IMR-90 (cell line): Measurements from ENCODE around the gene ENDOD1. TPM values are rescaled to one million over a fixed set of nuclear protein-coding genes. Genes with fewer than 3 reads are reported as not detected.

ENCODE experiments used
- ATAC-seq: fragments of 200-7000 bp; cut with Tn5 transposase; 2 replicates; pipeline ENCODE4 v1.9.1; 2020; ENCODE audit warnings: low read depth, mild to moderate bottlenecking, moderate library complexity
- BruUV-seq: library from RNA; stranded (reverse); fragments of 400-500 nt; replicated peaks from 2 replicates; lab custom pipeline; 2021; lab: Mats Ljungman, UMichigan
- CTCF ChIA-PET: fragments of 300-600 bp; formaldehyde crosslinking; extraction: SDS; loops from one replicate; lab custom pipeline; 2021; ENCODE audit warnings: antibody characterized with exemption; lab: Yijun Ruan, JAX
- POLR2A ChIA-PET: fragments of 300-600 bp; sonication (Branson Sonifier 250); formaldehyde crosslinking; loops from one replicate; lab custom pipeline; 2022; ENCODE audit warnings: antibody characterized with exemption; ENCODE audit not compliant: unreplicated experiment; lab: Charles Lee
- DNase-seq: peaks from one replicate; pipeline ENCODE4 v3.0.0; 2013
- H2AFZ ChIP-seq: replicated peaks from 2 replicates; pipeline ENCODE3; 2013; ENCODE audit warnings: low read length, mild to moderate bottlenecking; ENCODE audit not compliant: poor library complexity
- H2AK5ac ChIP-seq: 2 replicates; pipeline ENCODE4 v1.6.1; 2013; ENCODE audit warnings: low read depth, low read length, inconsistent platforms
- H2AK9ac ChIP-seq: replicated peaks from 2 replicates; pipeline ENCODE3; 2013; ENCODE audit warnings: mild to moderate bottlenecking, low read depth, low read length, moderate library complexity; ENCODE audit not compliant: poor library complexity
- H2BK120ac ChIP-seq: 2 replicates; pipeline ENCODE4 v1.6.1; 2013; ENCODE audit warnings: low read depth, low read length, inconsistent platforms
- H2BK15ac ChIP-seq: 3 replicates; pipeline ENCODE4 v1.6.1; 2013; ENCODE audit warnings: low read depth, low read length, inconsistent platforms
- H2BK20ac ChIP-seq: 2 replicates; pipeline ENCODE4 v1.6.1; 2013; ENCODE audit warnings: low read depth, mild to moderate bottlenecking, inconsistent platforms, low read length, moderate library complexity
- H2BK5ac ChIP-seq: 2 replicates; pipeline ENCODE4 v1.6.1; 2013; ENCODE audit warnings: mild to moderate bottlenecking, low read depth, low read length, inconsistent platforms; ENCODE audit not compliant: poor library complexity, severe bottlenecking
- H3K14ac ChIP-seq: replicated peaks from 2 replicates; pipeline ENCODE4 v1.6.1; 2013; ENCODE audit warnings: low read depth, low read length, inconsistent platforms
- H3K18ac ChIP-seq: 2 replicates; pipeline ENCODE4 v1.6.1; 2013; ENCODE audit warnings: low read depth, low read length, control low read depth
- H3K23ac ChIP-seq: 2 replicates; pipeline ENCODE4 v1.6.1; 2013; ENCODE audit warnings: low read depth, low read length, inconsistent platforms
- H3K27ac ChIP-seq: 2 replicates; pipeline ENCODE4 v1.5.1; 2013; ENCODE audit warnings: mild to moderate bottlenecking, control low read depth, low read length; ENCODE audit not compliant: insufficient read depth
- H3K27me3 ChIP-seq: 2 replicates; pipeline ENCODE4 v1.6.1; 2013; ENCODE audit warnings: low read length; ENCODE audit not compliant: control insufficient read depth, insufficient read depth
- H3K36me3 ChIP-seq: 2 replicates; pipeline ENCODE4 v1.6.1; 2013; ENCODE audit warnings: low read length, mixed read lengths; ENCODE audit not compliant: control insufficient read depth, insufficient read depth
- H3K4ac ChIP-seq: 2 replicates; pipeline ENCODE4 v1.6.1; 2013; ENCODE audit warnings: low read depth, low read length, inconsistent platforms
- H3K4me1 ChIP-seq: 2 replicates; pipeline ENCODE4 v1.6.1; 2013; ENCODE audit warnings: low read length, mixed read lengths; ENCODE audit not compliant: control insufficient read depth, insufficient read depth
- H3K4me2 ChIP-seq: 2 replicates; pipeline ENCODE4 v1.6.1; 2013; ENCODE audit warnings: low read depth, mild to moderate bottlenecking, control low read depth, low read length, moderate library complexity
- H3K4me3 ChIP-seq: 2 replicates; pipeline ENCODE4 v1.5.1; 2013; ENCODE audit warnings: low read depth, mild to moderate bottlenecking, control low read depth, low read length, moderate library complexity; ENCODE audit not compliant: insufficient read depth
- H3K56ac ChIP-seq: 2 replicates; pipeline ENCODE4 v1.6.1; 2013; ENCODE audit warnings: low read length, inconsistent platforms; ENCODE audit not compliant: insufficient read depth; ENCODE audit errors: extremely low read depth
- H3K79me1 ChIP-seq, 2 experiments: 2 replicates each; pipeline ENCODE4 v1.6.1; 2013; ENCODE audit warnings: low read length in 2 of 2, inconsistent platforms in 1 of 2, low read depth in 1 of 2
- H3K9ac ChIP-seq: 2 replicates; pipeline ENCODE4 v1.6.1; 2013; ENCODE audit warnings: low read depth, low read length, control low read depth
- H3K9me1 ChIP-seq: 2 replicates; pipeline ENCODE4 v1.6.1; 2013; ENCODE audit warnings: low read length, inconsistent platforms; ENCODE audit not compliant: insufficient read depth
- H3K9me3 ChIP-seq: 2 replicates; pipeline ENCODE4 v1.6.1; 2013; ENCODE audit warnings: low read length; ENCODE audit not compliant: control insufficient read depth, insufficient read depth
- H4K20me1 ChIP-seq: 2 replicates; pipeline ENCODE4 v1.6.1; 2013; ENCODE audit warnings: low read length, inconsistent platforms; ENCODE audit not compliant: insufficient read depth
- H4K5ac ChIP-seq: 2 replicates; pipeline ENCODE4 v1.6.1; 2013; ENCODE audit warnings: mild to moderate bottlenecking, low read depth, low read length, control low read depth
- H4K8ac ChIP-seq, 2 experiments: 2 replicates each; pipeline ENCODE4 v1.6.1; 2013; ENCODE audit warnings: low read depth in 2 of 2, low read length in 2 of 2, control low read depth in 1 of 2, inconsistent platforms in 1 of 2
- H4K91ac ChIP-seq: 2 replicates; pipeline ENCODE4 v1.6.1; 2013; ENCODE audit warnings: low read depth, low read length, inconsistent platforms; ENCODE audit not compliant: insufficient read depth
- ELK1 ChIP-seq: fragments of 150-350 bp; IDR thresholded peaks from 2 replicates; pipeline ENCODE4 v1.6.1; 2016; ENCODE audit warnings: low read depth, mild to moderate bottlenecking, low read length, moderate library complexity, borderline replicate concordance
- POLR2A ChIP-seq: IDR thresholded peaks from 2 replicates; pipeline ENCODE4 v1.6.1; 2012; ENCODE audit warnings: mild to moderate bottlenecking, low read depth, low read length
- RCOR1 ChIP-seq: IDR thresholded peaks from 2 replicates; pipeline ENCODE4 v1.6.1; 2012; ENCODE audit warnings: mild to moderate bottlenecking, low read length, improper control_type of control experiment; ENCODE audit not compliant: insufficient replicate concordance
- RFX5 ChIP-seq: IDR thresholded peaks from 2 replicates; pipeline ENCODE4 v1.8.0; 2012; ENCODE audit warnings: low read depth, mild to moderate bottlenecking, low read length, moderate library complexity
- SMC3 ChIP-seq: fragments of 150-350 bp; IDR thresholded peaks from 2 replicates; pipeline ENCODE4 v1.6.1; 2016; ENCODE audit warnings: low read depth, mild to moderate bottlenecking, antibody characterized with exemption, low read length, moderate library complexity
- WGBS, 2 experiments: methylation state at CpG; one replicate each; pipeline versions ENCODE4 v1.1.5 to v1.1.7; 2013; ENCODE audit warnings: missing lambda C conversion rate in 2 of 2; ENCODE audit not compliant: insufficient read length in 1 of 2; ENCODE audit errors: extremely low coverage in 2 of 2; 5-methylcytosine and 5-hydroxymethylcytosine counted together
- dilution Hi-C: fragments of 300-500 bp; cut with HindIII; formaldehyde crosslinking; loops from one replicate; pipeline ENCODE4 v1.14.3; 2018; ENCODE audit warnings: low sequenced_read_pairs; ENCODE audit not compliant: unreplicated experiment
- in situ Hi-C: fragments of 300-500 bp; cut with MboI; formaldehyde crosslinking; loops from 3 replicates; pipeline ENCODE4 v1.14.3; 2019; ENCODE audit warnings: low sequenced_read_pairs, inconsistent platforms, mixed read lengths
- intact Hi-C: fragments of 100-400 bp; cut with micrococcal nuclease; formaldehyde crosslinking; loops from 2 replicates; pipeline ENCODE4 v1.10.0; 2022
- polyA plus RNA-seq, 3 experiments: library from polyadenylated mRNA; depleted of rRNA; stranded (reverse); fragments of >200 nt; gene quantifications; 2 replicates each; pipeline ENCODE4 v1.2.3, GENCODE V29; 2012; ENCODE audit warnings: low replicate concordance in 1 of 3
- total RNA-seq: library from RNA; depleted of rRNA; stranded (reverse); fragments of >200 nt; gene quantifications from 2 replicates; pipeline ENCODE4 v1.2.3, GENCODE V29; 2012

ENDOD1 gene
- total and polyA plus RNA-seq, 2 of the 4 experiments (the other 2 are of a cell fraction) = 7.0 to 17.6 TPM

- Histone ChIP-seq H2BK15ac (no peak overlapping the region), H3K14ac (no peak overlapping the region), H3K27ac (no peak overlapping the region), H2AK5ac (no peak overlapping the region), H4K5ac (no peak overlapping the region), H3K4ac (no peak overlapping the region), H2BK5ac (no peak overlapping the region), H4K91ac (no peak overlapping the region), H2AFZ (no peak overlapping the region), H3K9ac (no peak overlapping the region), H3K18ac (no peak overlapping the region), H2AK9ac (no peak overlapping the region), H4K8ac (no peak overlapping the region), H4K20me1 (no peaks in the 10 kb centered on the region), H2BK120ac (no peak overlapping the region), H2BK20ac (no peak overlapping the region), H3K23ac (no peak overlapping the region), H3K4me1 (no peaks in the 10 kb centered on the region), H3K4me2 (no peak overlapping the region), H3K27me3 (no peaks in the 10 kb centered on the region; the same call in 1 of the 2 replicates), H3K9me1 (no peaks in the 10 kb centered on the region), H3K79me1 (no peaks in the 10 kb centered on the region), H3K9me3 (no peaks in the 10 kb centered on the region), H3K4me3 (no peak overlapping the region), H3K56ac (no peak overlapping the region), H3K36me3 (no peaks in the 10 kb centered on the region)
- BruUV-seq = no TSS peak
- no peak for TF ChIP-seq RFX5
- no peak for TF ChIP-seq SMC3
- TF ChIP-seq ELK1 = no peak
- TF ChIP-seq POLR2A = no peak
- TF ChIP-seq RCOR1 = no peak
- dilution Hi-C loops = no loop called here
- intact Hi-C loops = no loop called here
- no CpG with 5 or more reads among the region's 1 CpG for WGBS, 2 experiments
- in situ Hi-C loops = no loop called here
- ATAC-seq (no peak), DNase-seq (no peak)
- POLR2A ChIA-PET = no interaction called here
- CTCF ChIA-PET = interaction anchor here (0.7 kb wide), 1 partner anchor 521 kb away, joined by 3 read pairs; no protein-coding TSS in a partner anchor
Measured at GRCh38 chr11:95161248-95161647, 71.6 kb downstream of the ENDOD1 start.
